IMR-90 (cell line): ENCODE results near the gene PARP11. TPM values are rescaled to one million over a fixed set of nuclear protein-coding genes. Genes with fewer than 3 reads are reported as not detected.
A peak's percentile ranks its signal among the peaks of the same experiment; 100 is the strongest.

Source experiments
- ATAC-seq: fragments of 200-7000 bp; cut with Tn5 transposase; 2 replicates; pipeline ENCODE4 v1.9.1; 2020; ENCODE audit warnings: low read depth, mild to moderate bottlenecking, moderate library complexity
- BruUV-seq: library from RNA; stranded (reverse); fragments of 400-500 nt; replicated peaks from 2 replicates; lab custom pipeline; 2021; lab: Mats Ljungman, UMichigan
- CTCF ChIA-PET: fragments of 300-600 bp; formaldehyde crosslinking; extraction: SDS; loops from one replicate; lab custom pipeline; 2021; ENCODE audit warnings: antibody characterized with exemption; lab: Yijun Ruan, JAX
- POLR2A ChIA-PET: fragments of 300-600 bp; sonication (Branson Sonifier 250); formaldehyde crosslinking; loops from one replicate; lab custom pipeline; 2022; ENCODE audit warnings: antibody characterized with exemption; ENCODE audit not compliant: unreplicated experiment; lab: Charles Lee
- DNase-seq: peaks from one replicate; pipeline ENCODE4 v3.0.0; 2013
- H2AFZ ChIP-seq: replicated peaks from 2 replicates; pipeline ENCODE3; 2013; ENCODE audit warnings: low read length, mild to moderate bottlenecking; ENCODE audit not compliant: poor library complexity
- H2AK5ac ChIP-seq: 2 replicates; pipeline ENCODE4 v1.6.1; 2013; ENCODE audit warnings: low read depth, low read length, inconsistent platforms
- H2AK9ac ChIP-seq: replicated peaks from 2 replicates; pipeline ENCODE3; 2013; ENCODE audit warnings: mild to moderate bottlenecking, low read depth, low read length, moderate library complexity; ENCODE audit not compliant: poor library complexity
- H2BK120ac ChIP-seq: 2 replicates; pipeline ENCODE4 v1.6.1; 2013; ENCODE audit warnings: low read depth, low read length, inconsistent platforms
- H2BK15ac ChIP-seq: 3 replicates; pipeline ENCODE4 v1.6.1; 2013; ENCODE audit warnings: low read depth, low read length, inconsistent platforms
- H2BK20ac ChIP-seq: 2 replicates; pipeline ENCODE4 v1.6.1; 2013; ENCODE audit warnings: low read depth, mild to moderate bottlenecking, inconsistent platforms, low read length, moderate library complexity
- H2BK5ac ChIP-seq: 2 replicates; pipeline ENCODE4 v1.6.1; 2013; ENCODE audit warnings: mild to moderate bottlenecking, low read depth, low read length, inconsistent platforms; ENCODE audit not compliant: poor library complexity, severe bottlenecking
- H3K14ac ChIP-seq: replicated peaks from 2 replicates; pipeline ENCODE4 v1.6.1; 2013; ENCODE audit warnings: low read depth, low read length, inconsistent platforms
- H3K18ac ChIP-seq: 2 replicates; pipeline ENCODE4 v1.6.1; 2013; ENCODE audit warnings: low read depth, low read length, control low read depth
- H3K23ac ChIP-seq: 2 replicates; pipeline ENCODE4 v1.6.1; 2013; ENCODE audit warnings: low read depth, low read length, inconsistent platforms
- H3K27ac ChIP-seq: 2 replicates; pipeline ENCODE4 v1.5.1; 2013; ENCODE audit warnings: mild to moderate bottlenecking, control low read depth, low read length; ENCODE audit not compliant: insufficient read depth
- H3K27me3 ChIP-seq: 2 replicates; pipeline ENCODE4 v1.6.1; 2013; ENCODE audit warnings: low read length; ENCODE audit not compliant: control insufficient read depth, insufficient read depth
- H3K36me3 ChIP-seq: 2 replicates; pipeline ENCODE4 v1.6.1; 2013; ENCODE audit warnings: low read length, mixed read lengths; ENCODE audit not compliant: control insufficient read depth, insufficient read depth
- H3K4ac ChIP-seq: 2 replicates; pipeline ENCODE4 v1.6.1; 2013; ENCODE audit warnings: low read depth, low read length, inconsistent platforms
- H3K4me1 ChIP-seq: 2 replicates; pipeline ENCODE4 v1.6.1; 2013; ENCODE audit warnings: low read length, mixed read lengths; ENCODE audit not compliant: control insufficient read depth, insufficient read depth
- H3K4me2 ChIP-seq: 2 replicates; pipeline ENCODE4 v1.6.1; 2013; ENCODE audit warnings: low read depth, mild to moderate bottlenecking, control low read depth, low read length, moderate library complexity
- H3K4me3 ChIP-seq: 2 replicates; pipeline ENCODE4 v1.5.1; 2013; ENCODE audit warnings: low read depth, mild to moderate bottlenecking, control low read depth, low read length, moderate library complexity; ENCODE audit not compliant: insufficient read depth
- H3K56ac ChIP-seq: 2 replicates; pipeline ENCODE4 v1.6.1; 2013; ENCODE audit warnings: low read length, inconsistent platforms; ENCODE audit not compliant: insufficient read depth; ENCODE audit errors: extremely low read depth
- H3K79me1 ChIP-seq, 2 experiments: 2 replicates each; pipeline ENCODE4 v1.6.1; 2013; ENCODE audit warnings: low read length in 2 of 2, inconsistent platforms in 1 of 2, low read depth in 1 of 2
- H3K9ac ChIP-seq: 2 replicates; pipeline ENCODE4 v1.6.1; 2013; ENCODE audit warnings: low read depth, low read length, control low read depth
- H3K9me1 ChIP-seq: 2 replicates; pipeline ENCODE4 v1.6.1; 2013; ENCODE audit warnings: low read length, inconsistent platforms; ENCODE audit not compliant: insufficient read depth
- H3K9me3 ChIP-seq: 2 replicates; pipeline ENCODE4 v1.6.1; 2013; ENCODE audit warnings: low read length; ENCODE audit not compliant: control insufficient read depth, insufficient read depth
- H4K20me1 ChIP-seq: 2 replicates; pipeline ENCODE4 v1.6.1; 2013; ENCODE audit warnings: low read length, inconsistent platforms; ENCODE audit not compliant: insufficient read depth
- H4K5ac ChIP-seq: 2 replicates; pipeline ENCODE4 v1.6.1; 2013; ENCODE audit warnings: mild to moderate bottlenecking, low read depth, low read length, control low read depth
- H4K8ac ChIP-seq, 2 experiments: 2 replicates each; pipeline ENCODE4 v1.6.1; 2013; ENCODE audit warnings: low read depth in 2 of 2, low read length in 2 of 2, control low read depth in 1 of 2, inconsistent platforms in 1 of 2
- H4K91ac ChIP-seq: 2 replicates; pipeline ENCODE4 v1.6.1; 2013; ENCODE audit warnings: low read depth, low read length, inconsistent platforms; ENCODE audit not compliant: insufficient read depth
- CEBPB ChIP-seq: IDR thresholded peaks from 2 replicates; pipeline ENCODE4 v1.6.1; 2012; ENCODE audit warnings: low read depth, low read length, improper control_type of control experiment
- FOS ChIP-seq: fragments of 150-350 bp; IDR thresholded peaks from 2 replicates; pipeline ENCODE4 v1.6.1; 2016; ENCODE audit warnings: low read depth, low read length
- WGBS, 2 experiments: methylation state at CpG; one replicate each; pipeline versions ENCODE4 v1.1.5 to v1.1.7; 2013; ENCODE audit warnings: missing lambda C conversion rate in 2 of 2; ENCODE audit not compliant: insufficient read length in 1 of 2; ENCODE audit errors: extremely low coverage in 2 of 2; 5-methylcytosine and 5-hydroxymethylcytosine counted together
- dilution Hi-C: fragments of 300-500 bp; cut with HindIII; formaldehyde crosslinking; loops from one replicate; pipeline ENCODE4 v1.14.3; 2018; ENCODE audit warnings: low sequenced_read_pairs; ENCODE audit not compliant: unreplicated experiment
- in situ Hi-C: fragments of 300-500 bp; cut with MboI; formaldehyde crosslinking; loops from 3 replicates; pipeline ENCODE4 v1.14.3; 2019; ENCODE audit warnings: low sequenced_read_pairs, inconsistent platforms, mixed read lengths
- intact Hi-C: fragments of 100-400 bp; cut with micrococcal nuclease; formaldehyde crosslinking; loops from 2 replicates; pipeline ENCODE4 v1.10.0; 2022
- polyA plus RNA-seq, 3 experiments: library from polyadenylated mRNA; depleted of rRNA; stranded (reverse); fragments of >200 nt; gene quantifications; 2 replicates each; pipeline ENCODE4 v1.2.3, GENCODE V29; 2012; ENCODE audit warnings: low replicate concordance in 1 of 3
- total RNA-seq: library from RNA; depleted of rRNA; stranded (reverse); fragments of >200 nt; gene quantifications from 2 replicates; pipeline ENCODE4 v1.2.3, GENCODE V29; 2012

PARP11 gene
- total and polyA plus RNA-seq, 2 of the 4 experiments (the other 2 are of a cell fraction) = 1.8 to 3.0 TPM

DNA sequence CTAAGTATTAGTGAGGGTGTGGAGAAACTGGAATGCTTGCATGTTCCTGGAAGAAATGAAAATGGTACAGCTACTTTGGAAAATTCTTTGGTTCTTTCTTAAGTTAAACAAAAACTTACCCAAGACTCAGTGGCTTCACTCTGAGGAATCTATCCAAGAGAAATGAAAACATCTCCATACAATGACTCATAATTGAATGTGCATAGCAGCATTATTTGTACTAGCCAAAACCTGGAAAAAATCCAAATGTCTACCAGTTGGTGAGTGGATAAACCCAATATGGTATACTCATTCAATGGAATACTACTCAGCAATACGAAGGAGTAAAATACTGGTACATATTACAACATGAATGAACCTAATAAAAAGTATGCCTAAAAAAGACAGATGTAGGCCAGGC is 102.3 kb downstream of the PARP11 start:
- POLR2A ChIA-PET = no interaction called here
- Histone ChIP-seq H3K4me2 (no peak overlapping the region), H2AK5ac (no peak overlapping the region), H3K79me1 (no peaks in the 10 kb centered on the region), H2BK15ac (no peak overlapping the region), H3K4me3 (no peak overlapping the region), H3K36me3 (no peaks in the 10 kb centered on the region), H3K4me1 (no peaks in the 10 kb centered on the region), H3K56ac (no peak overlapping the region), H2AFZ (no peak overlapping the region), H2AK9ac (no peak overlapping the region), H3K4ac (no peak overlapping the region), H2BK120ac (no peak overlapping the region), H3K27ac (no peak overlapping the region), H3K27me3 (peaks cover 6% of the 10 kb centered on the region), H3K14ac (no peak overlapping the region), H3K9me3 (no peaks in the 10 kb centered on the region), H4K5ac (no peak overlapping the region), H4K91ac (no peak overlapping the region), H3K9me1 (no peaks in the 10 kb centered on the region), H3K9ac (no peak overlapping the region), H3K23ac (no peak overlapping the region), H2BK5ac (no peak overlapping the region), H4K8ac (no peak overlapping the region), H3K18ac (no peak overlapping the region), H2BK20ac (no peak overlapping the region), H4K20me1 (no peaks in the 10 kb centered on the region)
- TF ChIP-seq FOS = no peak
- TF ChIP-seq CEBPB = peak; percentile 8; the same call in 1 of the 2 replicates
- in situ Hi-C loops = loop anchor here (10.0 kb wide), 1 partner anchor 106 kb away; no protein-coding TSS in a partner anchor
- WGBS, 2 experiments = no CpG with 5 or more reads among the region's 1 CpG
- no TSS peak for BruUV-seq
- intact Hi-C loops = loop anchor here (10.0 kb wide), 1 partner anchor 636 kb away; no protein-coding TSS in a partner anchor
- CTCF ChIA-PET = interaction anchor here (3.5 kb wide), 1 partner anchor 471 kb away, joined by 15 read pairs; no protein-coding TSS in a partner anchor
- dilution Hi-C loops = no loop called here
- DNase-seq (peak; percentile 61), ATAC-seq (no peak)
